Stromal cell of bone marrow (primary cell): ENCODE measurements around the gene KCNAB1.
A peak's percentile ranks its signal among the peaks of the same experiment; 100 is the strongest.
"Not testable (repeated sequence)": the region's sequence is repeated elsewhere in the genome, so short reads cannot be mapped to it uniquely, and the experiment has no call there.

Experiments used
- DNase-seq: peaks from one replicate; pipeline ENCODE4 v3.0.0-alpha.2; 2012; ENCODE audit warnings: low read depth

Gene KCNAB1

GRCh38 chr3:156176629-156177210 is 56.3 kb downstream of the KCNAB1 start:
- no peak for DNase-seq

GRCh38 chr3:156180077-156180476 is 59.7 kb downstream of the KCNAB1 start:
- no peak for DNase-seq

- DNase-seq, result peak; percentile 52
These were observed 61.1 kb downstream of the KCNAB1 start for GRCh38 chr3:156181509-156181908.

- DNase-seq, result no peak
These were observed 63.0 kb downstream of the KCNAB1 start for GRCh38 chr3:156183396-156183795.

- no peak for DNase-seq
These were observed 63.8 kb downstream of the KCNAB1 start for GRCh38 chr3:156184156-156184555.

- peak; percentile 31 for DNase-seq
These were observed 66.9 kb downstream of the KCNAB1 start for GRCh38 chr3:156187146-156187769.

- no peak for DNase-seq
These were observed 68.4 kb downstream of the KCNAB1 start for GRCh38 chr3:156188757-156189156.

- no peak for DNase-seq
These were observed 69.5 kb downstream of the KCNAB1 start for GRCh38 chr3:156189927-156190326.

GRCh38 chr3:156194945-156195344 is 74.6 kb downstream of the KCNAB1 start:
- DNase-seq, result not testable (repeated sequence)

GRCh38 chr3:156197152-156197551 is 76.8 kb downstream of the KCNAB1 start:
- not testable (repeated sequence) for DNase-seq

- DNase-seq, result no peak
These were observed 81.3 kb downstream of the KCNAB1 start for GRCh38 chr3:156201411-156202405.

- no peak for DNase-seq
These were observed 85.8 kb downstream of the KCNAB1 start for GRCh38 chr3:156206157-156206556.

GRCh38 chr3:156207802-156208685 is 87.7 kb downstream of the KCNAB1 start:
- DNase-seq, result peak; percentile 62

- DNase-seq, result no peak
These were observed 89.4 kb downstream of the KCNAB1 start for GRCh38 chr3:156209631-156210335.

GRCh38 chr3:156211583-156211982 is 91.2 kb downstream of the KCNAB1 start:
- no peak for DNase-seq

- DNase-seq, result no peak
These were observed 94.3 kb downstream of the KCNAB1 start for GRCh38 chr3:156214676-156215075.

GRCh38 chr3:156215751-156216150 is 95.4 kb downstream of the KCNAB1 start:
- no peak for DNase-seq

- no peak for DNase-seq
These were observed 95.8 kb downstream of the KCNAB1 start for GRCh38 chr3:156216216-156216615.

GRCh38 chr3:156216852-156217251 is 96.5 kb downstream of the KCNAB1 start:
- no peak for DNase-seq

GRCh38 chr3:156217674-156218352 is 97.4 kb downstream of the KCNAB1 start:
- peak; percentile 57 for DNase-seq

- DNase-seq, result no peak
These were observed 98.0 kb downstream of the KCNAB1 start for GRCh38 chr3:156218353-156218744.
